Karpas-422 (cell line): ENCODE measurements around the gene BPNT1. TPM values are rescaled to one million over a fixed set of nuclear protein-coding genes. Genes with fewer than 3 reads are reported as not detected.
"Not testable (repeated sequence)": the region's sequence is repeated elsewhere in the genome, so short reads cannot be mapped to it uniquely, and the experiment has no call there.

Experiments
- DNase-seq: peaks from one replicate; pipeline ENCODE4 v3.0.0-alpha.2; 2015
- H2AFZ ChIP-seq: fragments of 200-600 bp; sonication (generic); 2 replicates; pipeline ENCODE4 v1.6.1; 2014; ENCODE audit warnings: antibody characterized with exemption, low read length, mixed read lengths
- H3K27ac ChIP-seq: fragments of 200-600 bp; sonication (generic); 2 replicates; pipeline ENCODE4 v1.5.1; 2014; ENCODE audit warnings: mild to moderate bottlenecking, low read length, moderate library complexity
- H3K27me3 ChIP-seq: fragments of 200-600 bp; sonication (generic); 2 replicates; pipeline ENCODE4 v1.6.1; 2014; ENCODE audit warnings: low read length, mixed read lengths
- H3K36me3 ChIP-seq: fragments of 200-600 bp; sonication (generic); 2 replicates; pipeline ENCODE4 v1.6.1; 2014; ENCODE audit warnings: low read length, mixed read lengths; ENCODE audit not compliant: insufficient read depth
- H3K4me1 ChIP-seq: fragments of 200-600 bp; sonication (generic); 2 replicates; pipeline ENCODE4 v1.6.1; 2014; ENCODE audit warnings: mild to moderate bottlenecking, low read length, mixed read lengths
- H3K4me2 ChIP-seq: fragments of 200-600 bp; sonication (generic); 2 replicates; pipeline ENCODE4 v1.6.1; 2014; ENCODE audit warnings: low read length, low read depth, mild to moderate bottlenecking; ENCODE audit not compliant: poor library complexity, severe bottlenecking
- H3K4me3 ChIP-seq: fragments of 200-600 bp; sonication (generic); 2 replicates; pipeline ENCODE4 v1.5.1; 2014; ENCODE audit warnings: mild to moderate bottlenecking, antibody characterized with exemption, low read length, mixed read lengths
- H3K79me2 ChIP-seq: fragments of 200-600 bp; sonication (generic); 2 replicates; pipeline ENCODE4 v1.6.1; 2014; ENCODE audit warnings: mild to moderate bottlenecking, low read length, mixed read lengths
- H3K9ac ChIP-seq: fragments of 200-600 bp; sonication (generic); 2 replicates; pipeline ENCODE4 v1.6.0; 2014; ENCODE audit warnings: low read length
- H3K9me2 ChIP-seq: fragments of 200-600 bp; sonication (generic), shearing (Covaris generic); replicated peaks from 2 replicates; pipeline ENCODE4 v1.6.0; 2014; ENCODE audit warnings: mild to moderate bottlenecking, low read length, moderate library complexity; ENCODE audit not compliant: insufficient read depth
- H3K9me3 ChIP-seq: fragments of 300-700, 200-600 bp; sonication (generic); 2 replicates; pipeline ENCODE4 v1.6.1; 2014; ENCODE audit warnings: low read length, mixed read lengths
- H4K20me1 ChIP-seq: fragments of 200-600 bp; sonication (generic); 2 replicates; pipeline ENCODE4 v1.6.1; 2014; ENCODE audit warnings: mild to moderate bottlenecking, antibody characterized with exemption, low read length, low read depth; ENCODE audit not compliant: insufficient read depth
- total RNA-seq: library from RNA; depleted of rRNA; stranded (reverse); fragments of >200 nt; shearing (Covaris generic); gene quantifications from 2 replicates; pipeline ENCODE4 v1.2.3, GENCODE V29; 2014; ENCODE audit warnings: low replicate concordance

The BPNT1 gene
- total RNA-seq, 1 experiment from 2014 or later = 69.1 TPM

- H3K4me3 ChIP-seq = no peak overlapping the region
- peaks cover 30% of the 10 kb centered on the region for H3K36me3 ChIP-seq
- H4K20me1 ChIP-seq = peaks cover 7% of the 10 kb centered on the region; the same call in 1 of the 2 replicates
- H2AFZ ChIP-seq = no peak overlapping the region
- no peaks in the 10 kb centered on the region for H3K27me3 ChIP-seq
- no peak overlapping the region for H3K4me2 ChIP-seq
- no peaks in the 10 kb centered on the region for H3K9me3 ChIP-seq
- H3K4me1 ChIP-seq = peaks cover 19% of the 10 kb centered on the region
- H3K27ac ChIP-seq = no peak overlapping the region
- DNase-seq = no peak
- H3K79me2 ChIP-seq = peaks cover 98% of the 10 kb centered on the region
- H3K9ac ChIP-seq = no peak overlapping the region
- no peaks in the 10 kb centered on the region for H3K9me2 ChIP-seq
These were observed 49.5 kb downstream of the BPNT1 start for GRCh38 chr1:220040028-220040596.

GRCh38 chr1:220038640-220039039, 50.9 kb downstream of the BPNT1 start:
- H3K9me3 ChIP-seq = no peaks in the 10 kb centered on the region
- H3K4me1 ChIP-seq = peaks cover 4% of the 10 kb centered on the region
- no peak overlapping the region for H3K27ac ChIP-seq
- DNase-seq = no peak
- H3K9ac ChIP-seq = no peak overlapping the region
- H3K27me3 ChIP-seq = no peaks in the 10 kb centered on the region
- H4K20me1 ChIP-seq = peaks cover 15% of the 10 kb centered on the region
- H3K36me3 ChIP-seq = peaks cover 43% of the 10 kb centered on the region
- H3K79me2 ChIP-seq = peaks cover 98% of the 10 kb centered on the region
- H3K9me2 ChIP-seq = no peaks in the 10 kb centered on the region
- no peak overlapping the region for H3K4me2 ChIP-seq
- no peak overlapping the region for H3K4me3 ChIP-seq
- no peak overlapping the region for H2AFZ ChIP-seq

GRCh38 chr1:220037810-220038209, 51.8 kb downstream of the BPNT1 start:
- H3K4me2 ChIP-seq, H3K9ac ChIP-seq, H3K4me3 ChIP-seq, H3K27me3 ChIP-seq, H3K27ac ChIP-seq, H3K9me3 ChIP-seq, H3K4me1 ChIP-seq, H2AFZ ChIP-seq, DNase-seq, H3K9me2 ChIP-seq: not testable (repeated sequence)
- Histone ChIP-seq H3K79me2 (peaks cover 96% of the 10 kb centered on the region), H4K20me1 (peaks cover 15% of the 10 kb centered on the region), H3K36me3 (peaks cover 52% of the 10 kb centered on the region)

- Histone ChIP-seq H3K36me3 (peaks cover 66% of the 10 kb centered on the region), H3K9me2 (no peaks in the 10 kb centered on the region), H3K79me2 (peaks cover 80% of the 10 kb centered on the region), H3K9me3 (no peaks in the 10 kb centered on the region), H4K20me1 (peaks cover 15% of the 10 kb centered on the region; the same call in 1 of the 2 replicates), H3K9ac (no peak overlapping the region), H3K4me1 (no peaks in the 10 kb centered on the region), H3K4me2 (no peak overlapping the region), H3K27ac (no peak overlapping the region), H3K27me3 (no peaks in the 10 kb centered on the region), H3K4me3 (no peak overlapping the region), H2AFZ (no peak overlapping the region)
- no peak for DNase-seq
These were observed 56.7 kb downstream of the BPNT1 start for GRCh38 chr1:220032911-220033310.

GRCh38 chr1:220031287-220031686, 58.3 kb downstream of the BPNT1 start:
- H3K27ac ChIP-seq = no peak overlapping the region
- no peaks in the 10 kb centered on the region for H3K27me3 ChIP-seq
- H2AFZ ChIP-seq = no peak overlapping the region
- no peaks in the 10 kb centered on the region for H3K9me2 ChIP-seq
- H3K36me3 ChIP-seq = peaks cover 56% of the 10 kb centered on the region
- H3K79me2 ChIP-seq = peaks cover 65% of the 10 kb centered on the region
- no peak overlapping the region for H3K4me3 ChIP-seq
- DNase-seq = no peak
- H3K9me3 ChIP-seq = no peaks in the 10 kb centered on the region
- no peak overlapping the region for H3K9ac ChIP-seq
- H4K20me1 ChIP-seq = peaks cover 11% of the 10 kb centered on the region; the same call in 1 of the 2 replicates
- H3K4me1 ChIP-seq = no peaks in the 10 kb centered on the region
- H3K4me2 ChIP-seq = no peak overlapping the region

GRCh38 chr1:220028346-220028895, 61.2 kb downstream of the BPNT1 start:
- H3K4me1 ChIP-seq = no peaks in the 10 kb centered on the region

GRCh38 chr1:220019071-220019470, 70.5 kb downstream of the BPNT1 start:
- Histone ChIP-seq H3K27ac (no peak overlapping the region), H3K79me2 (peaks cover 20% of the 10 kb centered on the region), H3K9me3 (no peaks in the 10 kb centered on the region), H3K4me1 (no peaks in the 10 kb centered on the region), H4K20me1 (no peaks in the 10 kb centered on the region), H3K4me3 (no peak overlapping the region), H2AFZ (no peak overlapping the region), H3K27me3 (no peaks in the 10 kb centered on the region), H3K4me2 (no peak overlapping the region), H3K36me3 (peaks cover 62% of the 10 kb centered on the region), H3K9me2 (no peaks in the 10 kb centered on the region), H3K9ac (no peak overlapping the region)
- DNase-seq = no peak

More at GRCh38 chr1:220028346-220028895, 61.2 kb downstream of the BPNT1 start:
- no peak overlapping the region for H3K27ac ChIP-seq
- H3K27me3 ChIP-seq = no peaks in the 10 kb centered on the region
- H3K9me2 ChIP-seq = no peaks in the 10 kb centered on the region
- peaks cover 56% of the 10 kb centered on the region for H3K36me3 ChIP-seq
- H3K9ac ChIP-seq = no peak overlapping the region
- H3K79me2 ChIP-seq = peaks cover 56% of the 10 kb centered on the region
- no peak for DNase-seq
- no peaks in the 10 kb centered on the region for H3K9me3 ChIP-seq
- H3K4me3 ChIP-seq = no peak overlapping the region
- no peaks in the 10 kb centered on the region for H4K20me1 ChIP-seq
- H2AFZ ChIP-seq = no peak overlapping the region
- no peak overlapping the region for H3K4me2 ChIP-seq

GRCh38 chr1:220013497-220013896, 76.1 kb downstream of the BPNT1 start:
- Histone ChIP-seq H3K9me2 (no peaks in the 10 kb centered on the region), H2AFZ (no peak overlapping the region), H3K4me1 (no peaks in the 10 kb centered on the region), H3K79me2 (peaks cover 9% of the 10 kb centered on the region), H3K4me3 (no peak overlapping the region), H3K9ac (no peak overlapping the region), H3K27ac (no peak overlapping the region), H3K4me2 (no peak overlapping the region), H4K20me1 (no peaks in the 10 kb centered on the region), H3K9me3 (no peaks in the 10 kb centered on the region), H3K27me3 (no peaks in the 10 kb centered on the region), H3K36me3 (peaks cover 51% of the 10 kb centered on the region; the same call in 1 of the 2 replicates)
- DNase-seq = no peak
